Measurements from ENCODE around the gene KCNAB1.

DNA sequence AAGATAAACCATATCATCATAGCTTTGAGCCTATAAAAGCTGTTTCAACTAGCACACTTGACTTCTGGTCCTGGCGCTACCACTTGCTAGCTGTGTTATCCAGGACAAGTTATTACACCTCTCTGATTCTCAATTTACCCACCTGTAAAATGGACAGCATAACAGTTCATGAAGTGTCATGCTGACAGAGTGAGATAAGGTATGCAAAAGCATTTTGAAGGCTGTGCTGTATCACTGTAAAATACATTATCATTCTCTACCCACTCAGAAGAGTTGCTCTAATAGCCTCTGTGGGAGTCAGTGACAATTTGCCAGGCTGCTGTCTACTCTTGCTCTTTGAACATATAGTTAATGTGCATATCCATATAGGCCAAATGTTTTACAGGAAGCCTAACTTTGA lies 341.5 kb downstream of the KCNAB1 start:
- TF ChIP-seq, protein P1, sequence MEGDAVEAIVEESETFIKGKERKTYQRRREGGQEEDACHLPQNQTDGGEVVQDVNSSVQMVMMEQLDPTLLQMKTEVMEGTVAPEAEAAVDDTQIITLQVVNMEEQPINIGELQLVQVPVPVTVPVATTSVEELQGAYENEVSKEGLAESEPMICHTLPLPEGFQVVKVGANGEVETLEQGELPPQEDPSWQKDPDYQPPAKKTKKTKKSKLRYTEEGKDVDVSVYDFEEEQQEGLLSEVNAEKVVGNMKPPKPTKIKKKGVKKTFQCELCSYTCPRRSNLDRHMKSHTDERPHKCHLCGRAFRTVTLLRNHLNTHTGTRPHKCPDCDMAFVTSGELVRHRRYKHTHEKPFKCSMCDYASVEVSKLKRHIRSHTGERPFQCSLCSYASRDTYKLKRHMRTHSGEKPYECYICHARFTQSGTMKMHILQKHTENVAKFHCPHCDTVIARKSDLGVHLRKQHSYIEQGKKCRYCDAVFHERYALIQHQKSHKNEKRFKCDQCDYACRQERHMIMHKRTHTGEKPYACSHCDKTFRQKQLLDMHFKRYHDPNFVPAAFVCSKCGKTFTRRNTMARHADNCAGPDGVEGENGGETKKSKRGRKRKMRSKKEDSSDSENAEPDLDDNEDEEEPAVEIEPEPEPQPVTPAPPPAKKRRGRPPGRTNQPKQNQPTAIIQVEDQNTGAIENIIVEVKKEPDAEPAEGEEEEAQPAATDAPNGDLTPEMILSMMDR (conservative IDR thresholded peaks at IDR 0.05 in 1 of 2, IDR thresholded peaks at IDR 0.05 in 1 of 2; ENCODE audit: extremely low read depth in 1 of 2, insufficient read depth in 1 of 2, low read depth in 1 of 2, low read length in 2 of 2): no peak
- no peak for TF ChIP-seq EZH2 (IDR thresholded peaks at IDR 0.05; ENCODE audit: borderline replicate concordance, low read length)
